Hematopoietic multipotent progenitor cell treated with erythropoietin and hydrocortisone succinate and interleukin-3 and kit ligand, for 8 days (in vitro differentiated cells): ENCODE data around the gene COPS4.
A peak's percentile ranks its signal among the peaks of the same experiment; 100 is the strongest.
"Not testable (repeated sequence)": the region's sequence is repeated elsewhere in the genome, so short reads cannot be mapped to it uniquely, and the experiment has no call there.

Experiments
- DNase-seq: peaks from one replicate; pipeline ENCODE4 v3.0.0-alpha.2; 2015

Gene COPS4

GRCh38 chr4:83089410-83090157 is 54.6 kb downstream of the COPS4 start:
- no peak for DNase-seq

DNA sequence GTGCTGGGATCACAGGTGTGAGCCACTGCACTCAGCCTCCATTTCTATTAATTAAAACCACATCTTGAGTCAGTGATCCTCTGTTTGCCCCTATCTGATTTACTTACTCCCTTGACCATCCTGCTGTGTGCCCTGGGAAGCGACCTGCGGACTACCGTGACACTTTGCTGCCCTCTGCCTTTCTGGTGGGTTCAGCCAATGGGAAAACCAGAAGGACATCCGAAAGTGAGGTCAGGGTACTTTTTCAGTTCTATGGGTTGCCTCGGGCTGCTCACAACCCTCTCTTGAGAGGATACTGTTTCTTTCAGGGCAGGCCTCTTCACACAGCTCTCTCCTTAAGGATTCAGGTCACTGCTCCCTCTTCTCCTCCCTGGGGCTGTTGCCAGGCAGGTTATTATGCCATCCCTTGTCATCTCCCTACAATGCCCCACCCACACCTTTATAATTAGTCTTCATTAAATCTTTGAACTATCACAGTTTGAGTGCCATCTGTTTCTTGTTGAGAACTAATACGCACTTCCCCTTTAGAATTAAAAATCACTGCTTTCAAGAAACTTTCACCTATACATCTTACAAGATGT is 58.2 kb downstream of the COPS4 start:
- DNase-seq, result no peak

- no peak for DNase-seq
Observed at GRCh38 chr4:83096397-83096796, 61.4 kb downstream of the COPS4 start.

DNA sequence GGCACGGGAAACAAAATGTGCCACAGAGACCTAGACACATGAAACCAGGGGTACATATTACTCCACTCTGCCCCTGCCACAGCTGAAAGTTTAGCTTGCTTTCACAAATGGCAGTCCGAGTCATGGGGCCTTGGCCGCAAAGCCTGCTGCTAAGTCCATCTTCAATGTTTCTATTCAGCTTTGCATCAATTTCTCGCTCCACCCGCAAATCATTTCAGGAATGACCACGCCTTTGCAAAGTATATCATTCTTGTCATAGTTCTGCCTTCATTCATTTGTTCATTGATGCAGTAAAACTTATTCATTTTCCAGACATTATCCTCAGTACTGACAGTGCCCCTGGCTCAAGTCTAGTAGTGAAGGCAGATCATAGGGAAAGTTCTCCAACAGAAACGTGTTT is 70.0 kb downstream of the COPS4 start:
- DNase-seq, result no peak

DNA sequence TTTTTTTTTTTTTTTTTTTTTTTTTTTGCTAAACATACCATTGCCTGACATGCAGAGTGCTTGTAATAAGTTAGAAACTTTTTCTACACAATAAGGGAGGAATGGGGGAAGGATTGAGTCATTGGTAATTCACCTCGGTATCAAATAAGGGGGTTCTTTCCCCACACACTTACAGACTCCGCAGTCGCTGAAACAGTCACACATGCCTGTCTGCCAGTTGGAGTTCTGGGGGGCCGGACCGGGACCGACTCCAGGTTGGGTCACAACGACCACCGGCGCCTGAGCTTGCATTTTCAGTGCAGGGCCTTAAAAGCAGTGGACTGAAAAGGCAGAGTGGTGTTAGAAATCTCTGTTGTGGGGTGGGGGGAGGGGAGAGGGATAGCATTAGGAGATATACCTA is 72.6 kb downstream of the COPS4 start:
- no peak for DNase-seq

- no peak for DNase-seq
Observed at GRCh38 chr4:83108101-83108861, 73.3 kb downstream of the COPS4 start.

GRCh38 chr4:83109480-83110222 is 74.7 kb downstream of the COPS4 start:
- DNase-seq, result peak; percentile 38

GRCh38 chr4:83110223-83110945 is 75.4 kb downstream of the COPS4 start:
- DNase-seq, result peak; percentile 88

DNA sequence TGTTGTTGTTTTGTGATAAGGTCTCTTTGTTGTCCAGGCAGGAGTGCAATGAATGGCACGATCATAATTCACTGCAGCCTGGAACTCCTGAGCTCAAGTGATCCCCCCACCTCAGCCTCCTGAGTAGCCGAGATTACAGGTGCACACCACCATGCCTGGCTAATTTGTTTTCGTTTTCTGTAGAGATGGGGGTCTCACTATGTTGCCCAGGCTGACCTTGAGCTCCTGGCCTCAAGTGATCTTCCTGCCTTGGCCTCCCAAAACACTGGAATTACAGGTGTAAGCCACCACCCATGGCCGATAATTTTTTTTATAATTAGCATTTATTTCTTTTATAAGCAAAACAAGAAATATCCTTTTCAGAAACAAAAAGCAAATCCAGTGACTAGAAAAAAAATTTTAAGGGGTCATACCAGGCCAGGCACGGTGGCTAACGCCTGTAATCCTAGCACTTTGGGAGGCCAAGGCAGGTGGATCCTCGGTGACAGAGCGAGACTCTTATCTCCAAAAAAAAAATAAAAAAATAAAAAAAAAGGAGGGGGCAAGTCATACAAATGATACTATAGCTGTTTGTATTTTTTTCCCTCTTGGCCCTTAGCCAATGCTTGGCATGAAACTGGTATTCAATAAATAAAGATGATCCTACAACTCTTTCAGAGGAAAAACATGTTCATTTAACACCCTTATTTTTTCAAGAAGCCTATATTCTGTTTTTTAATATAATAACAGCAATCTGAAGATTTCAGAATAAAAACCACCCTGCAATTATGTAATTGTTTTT is 76.2 kb downstream of the COPS4 start:
- DNase-seq, result peak; percentile 50

- not testable (repeated sequence) for DNase-seq
Observed at GRCh38 chr4:83111751-83112141, 76.8 kb downstream of the COPS4 start.

GRCh38 chr4:83112231-83112630 is 77.2 kb downstream of the COPS4 start:
- DNase-seq, result peak; percentile 58

- peak; percentile 50 for DNase-seq
Observed at GRCh38 chr4:83112678-83113428, 77.9 kb downstream of the COPS4 start.

GRCh38 chr4:83113429-83113786 is 78.4 kb downstream of the COPS4 start:
- peak; percentile 78 for DNase-seq

GRCh38 chr4:83114576-83114975 is 79.6 kb downstream of the COPS4 start, which contains the start of gene PLAC8:
Gene PLAC8, minus strand, starts transcription at chr4:83114729. Its CDS starts 6,808 bp downstream, at chr4:83107921.
- peak; percentile 63 for DNase-seq

- DNase-seq, result no peak
Observed at GRCh38 chr4:83115000-83115399, 80.0 kb downstream of the COPS4 start.

- DNase-seq, result no peak
Observed at GRCh38 chr4:83115656-83116285, 80.8 kb downstream of the COPS4 start.

DNA sequence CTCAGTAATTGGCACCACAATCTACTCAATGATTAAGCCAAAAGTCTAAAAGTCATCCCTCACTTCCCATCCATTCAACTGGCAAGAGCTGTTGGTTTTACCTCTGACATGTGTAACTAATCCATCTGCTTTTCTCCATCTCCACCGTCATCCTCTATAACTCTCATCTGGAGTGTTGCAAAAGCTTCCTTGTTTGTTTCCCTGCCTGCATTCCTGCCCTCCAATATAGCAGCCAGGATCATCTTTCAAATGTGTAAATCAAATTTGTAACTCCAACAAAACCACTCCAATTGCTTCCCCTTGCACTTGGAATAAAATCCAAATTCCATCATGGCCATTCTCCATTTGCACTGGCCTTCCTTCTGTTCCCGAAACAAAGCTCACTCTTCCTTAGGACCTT is 83.9 kb downstream of the COPS4 start:
- DNase-seq, result no peak

DNA sequence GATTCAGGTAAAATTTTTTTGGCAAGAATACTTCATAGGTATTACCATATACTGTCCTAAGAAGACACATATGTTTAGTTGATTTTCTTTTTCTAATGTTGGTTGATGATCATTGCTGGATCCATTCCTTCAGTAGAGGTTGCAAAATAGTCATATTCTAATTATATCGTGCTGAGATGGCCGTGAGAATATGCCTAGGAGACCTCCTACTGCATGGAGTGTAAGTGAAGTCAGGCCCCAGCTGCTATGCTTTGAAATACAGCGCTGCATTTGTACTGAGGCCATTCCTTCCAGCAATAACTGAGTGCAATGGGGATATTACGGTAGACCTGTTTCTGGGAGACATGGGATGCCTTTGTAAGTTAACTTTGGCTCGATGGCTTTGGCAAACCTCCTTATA is 86.3 kb downstream of the COPS4 start:
- no peak for DNase-seq

GRCh38 chr4:83124111-83124780 is 89.3 kb downstream of the COPS4 start:
- DNase-seq, result peak; percentile 22
